NCI-H2227 (cell line): ENCODE measurements around the gene CD83.
A peak's percentile ranks its signal among the peaks of the same experiment; 100 is the strongest.
"Not testable (repeated sequence)": the region's sequence is repeated elsewhere in the genome, so short reads cannot be mapped to it uniquely, and the experiment has no call there.

ENCODE experiments used
- DNase-seq: peaks from one replicate; lab custom pipeline; 2025; ENCODE audit not compliant: unreplicated experiment; lab: John Stamatoyannopoulos, UW

Gene CD83

DNA sequence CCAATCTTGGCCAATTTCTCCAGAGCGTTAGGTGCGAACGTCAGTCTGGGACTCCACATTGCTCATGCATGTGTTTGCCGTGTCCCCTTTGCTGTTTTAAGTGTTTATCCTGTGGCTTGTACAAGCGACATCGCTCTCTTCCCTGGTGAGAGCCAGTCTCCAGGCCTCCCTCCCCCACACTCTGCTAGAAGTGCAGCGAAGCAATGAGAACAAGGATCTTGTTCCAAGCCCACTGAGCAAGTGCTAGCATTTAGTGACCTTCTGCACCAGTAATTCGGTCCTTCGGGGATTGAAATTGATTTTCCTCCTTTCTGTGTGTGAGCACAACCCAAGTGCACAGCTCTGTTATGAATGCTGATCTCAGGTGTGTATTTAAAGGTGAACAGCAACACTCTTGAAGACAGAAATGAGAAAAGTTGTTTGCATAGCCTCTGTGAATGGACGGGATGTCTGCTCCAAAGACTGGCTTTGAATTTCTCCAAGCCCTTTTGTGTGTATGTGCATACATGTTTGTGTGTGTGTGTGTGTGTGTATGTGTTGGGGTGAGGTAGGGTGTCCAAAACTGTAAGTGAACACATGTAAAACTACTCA lies 29.0 kb downstream of the CD83 start:
- DNase-seq: peak; percentile 73

DNA sequence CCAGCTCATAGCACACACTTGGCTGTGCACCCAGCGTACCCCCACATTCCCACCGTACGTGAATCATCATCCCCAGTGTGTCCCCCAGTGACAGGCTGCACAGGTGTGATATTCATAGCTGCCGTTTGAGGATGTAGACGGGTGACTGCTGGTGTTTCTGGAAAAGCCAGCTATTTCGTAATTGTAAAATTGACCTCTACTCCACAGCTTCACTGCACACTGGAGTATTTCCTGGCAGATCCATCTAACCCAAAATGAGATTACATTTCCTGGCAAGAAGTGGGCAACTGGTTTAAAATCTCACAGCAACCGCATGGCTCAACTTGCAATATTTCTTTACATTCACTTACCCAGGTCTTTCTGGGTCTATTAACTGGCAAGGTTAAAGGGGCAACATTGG lies 30.3 kb downstream of the CD83 start:
- no peak for DNase-seq

DNA sequence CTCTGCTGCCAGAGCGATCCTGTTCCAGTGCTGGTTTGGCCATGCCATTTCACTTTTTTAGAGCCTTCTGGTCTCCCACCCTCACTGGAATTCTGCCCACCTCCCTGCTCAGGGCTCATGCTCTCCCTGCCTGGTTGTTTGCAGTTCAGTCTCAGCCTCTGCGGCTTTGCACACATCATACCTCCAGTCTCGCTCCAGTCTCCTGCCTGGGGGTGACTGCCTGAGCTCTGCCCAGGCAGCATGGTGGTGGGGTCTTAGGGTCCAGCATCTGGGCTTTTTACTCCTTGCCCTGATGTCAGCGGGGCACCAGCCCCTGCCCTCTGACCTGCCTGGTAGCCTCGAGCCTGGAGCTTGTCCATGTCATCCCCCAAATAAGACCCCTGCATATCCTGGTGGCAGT lies 30.9 kb downstream of the CD83 start:
- DNase-seq: no peak

DNA sequence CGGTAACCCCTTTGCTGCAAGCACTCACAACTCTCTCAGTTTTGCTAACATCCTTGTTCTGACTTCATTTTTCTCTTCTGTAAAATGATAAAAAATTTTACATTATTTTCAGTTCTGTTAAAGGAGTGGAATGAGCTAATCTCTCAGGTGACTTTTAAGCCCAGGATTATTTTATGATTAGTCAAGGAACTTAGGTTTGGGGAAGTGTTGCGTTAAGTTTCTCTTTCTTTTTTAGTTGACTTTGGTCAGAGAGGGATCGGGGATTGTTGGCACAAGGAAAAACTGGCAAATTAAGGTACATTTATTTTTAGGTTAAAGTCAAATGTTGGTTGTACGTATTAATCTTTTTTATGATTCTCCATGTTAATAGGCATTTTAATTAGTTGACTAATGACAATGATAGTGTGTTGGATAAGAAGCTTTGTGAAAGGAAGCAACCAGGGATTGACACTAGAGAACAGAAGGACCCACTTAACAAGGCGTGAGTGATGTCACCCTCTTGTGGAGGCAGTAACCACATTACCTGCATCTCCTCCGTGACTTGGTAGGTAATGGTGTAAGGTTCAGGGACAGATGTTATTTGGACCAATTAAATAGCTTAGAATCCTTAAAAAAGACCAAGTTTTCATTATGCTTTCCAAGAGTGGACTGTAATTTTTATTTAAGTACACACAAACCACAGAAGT lies 31.6 kb downstream of the CD83 start:
- DNase-seq: no peak

DNA sequence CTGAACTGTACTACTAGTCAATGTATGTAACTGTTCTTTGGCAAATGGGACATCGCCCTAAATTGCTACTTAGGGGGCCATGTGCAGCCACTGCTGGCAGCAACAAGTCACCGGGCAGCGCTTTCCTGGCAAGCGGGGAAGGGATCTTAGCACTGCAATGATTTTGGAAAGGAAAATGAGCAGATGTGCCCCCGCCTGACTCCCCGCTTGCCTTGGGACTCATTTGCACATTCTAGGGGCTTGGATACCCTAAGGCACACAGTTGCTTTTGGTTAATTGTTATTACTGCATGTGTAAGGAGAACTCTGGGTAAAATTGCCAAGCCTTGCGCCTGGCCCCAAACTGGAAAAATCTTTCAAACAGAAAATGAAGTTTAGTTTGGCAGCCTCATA lies 32.2 kb downstream of the CD83 start:
- no peak for DNase-seq

DNA sequence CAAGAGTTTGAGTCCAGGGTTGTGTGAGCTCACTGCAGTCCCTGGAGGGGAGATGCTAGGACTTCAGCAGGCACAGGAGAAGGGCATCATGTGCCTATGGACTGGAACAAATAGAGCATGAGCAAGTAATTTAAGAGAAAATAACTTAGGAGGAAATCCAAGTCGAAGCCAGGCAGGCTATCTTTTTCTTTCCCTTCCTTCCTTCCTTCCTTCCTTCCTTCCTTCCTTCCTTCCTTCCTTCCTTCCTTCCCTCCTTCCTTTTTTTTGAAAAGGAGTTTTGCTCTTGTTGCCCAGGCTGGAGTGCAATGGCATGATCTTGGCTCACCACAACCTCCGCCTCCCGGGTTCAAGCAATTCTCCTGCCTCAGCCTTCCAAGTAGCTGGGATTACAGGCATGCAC lies 33.7 kb downstream of the CD83 start:
- not testable (repeated sequence) for DNase-seq

DNA sequence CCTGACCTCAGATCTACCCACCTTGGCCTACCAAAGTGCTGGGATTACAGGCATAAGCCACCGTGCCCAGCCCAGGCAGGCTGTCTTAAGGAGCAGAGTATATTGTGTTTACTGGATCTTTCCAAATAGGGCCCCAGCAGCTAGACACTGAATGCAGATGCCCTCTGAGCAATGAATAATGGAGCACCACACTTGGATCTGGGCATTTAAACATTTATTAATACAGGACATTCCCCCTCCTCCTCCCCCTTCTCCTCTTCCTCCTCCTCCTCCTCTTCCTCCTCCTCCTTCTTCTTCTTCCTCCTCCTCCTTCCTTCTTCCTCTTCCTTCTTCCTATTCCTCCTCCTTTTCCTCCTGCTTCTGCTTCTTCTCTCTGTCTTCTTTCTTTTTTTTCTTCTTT lies 34.2 kb downstream of the CD83 start:
- DNase-seq: no peak

DNA sequence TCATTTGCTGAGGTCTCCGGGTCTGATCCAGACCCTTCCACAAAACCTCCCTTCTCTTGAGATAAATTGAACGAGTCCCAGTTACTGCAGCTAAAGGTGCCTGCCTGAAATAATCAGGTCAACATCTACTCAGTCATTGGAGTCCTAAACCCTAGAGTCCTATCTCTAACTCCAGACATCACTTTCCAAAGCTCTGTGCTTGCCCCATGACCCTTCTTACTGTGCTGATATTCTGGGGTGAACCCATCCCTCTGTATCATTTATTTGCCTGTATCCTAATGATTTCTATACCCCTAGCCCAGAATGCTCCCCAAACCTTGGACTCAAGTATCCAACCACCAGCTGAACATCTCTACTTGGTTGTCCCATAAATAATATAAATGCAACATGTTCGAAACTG lies 35.7 kb downstream of the CD83 start:
- DNase-seq: no peak

DNA sequence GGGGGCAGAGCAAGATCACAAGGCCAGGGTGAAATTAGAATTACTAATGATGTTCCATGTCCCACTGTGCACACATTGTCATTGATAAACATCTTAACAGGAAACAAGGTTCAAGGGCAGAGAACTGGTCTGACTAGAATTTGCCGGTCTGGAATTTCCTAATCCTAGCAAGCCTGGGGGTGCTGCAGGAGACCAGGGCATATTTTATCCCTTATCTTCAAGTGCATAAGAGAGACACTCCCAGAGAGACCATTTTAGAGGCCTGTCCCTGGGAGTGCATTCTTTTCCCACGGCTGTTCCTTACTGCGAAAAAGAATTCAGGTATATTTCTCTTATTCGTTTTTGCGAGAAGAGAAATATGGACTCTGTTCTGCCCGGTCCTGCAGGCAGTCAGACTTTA lies 41.5 kb downstream of the CD83 start:
- DNase-seq: no peak

DNA sequence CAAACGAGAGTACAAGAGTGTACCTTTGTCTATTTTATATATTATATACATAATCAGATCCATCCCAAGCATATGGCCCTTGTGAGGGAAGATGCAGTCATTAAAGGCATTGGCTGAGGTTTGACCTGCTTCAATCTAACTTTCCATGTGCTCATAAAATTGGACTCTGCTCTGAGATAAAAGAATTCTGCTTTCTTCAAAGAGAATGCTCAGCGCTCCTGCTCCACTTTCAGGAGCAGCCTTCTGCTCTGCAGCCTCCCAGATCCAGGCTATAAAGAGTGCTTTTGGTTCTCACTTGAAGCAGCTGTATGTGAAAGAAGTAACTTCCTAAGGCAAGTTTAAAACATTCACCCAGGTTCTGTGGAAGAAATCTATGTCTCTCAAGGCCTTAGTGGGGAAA lies 45.3 kb downstream of the CD83 start:
- DNase-seq: no peak

DNA sequence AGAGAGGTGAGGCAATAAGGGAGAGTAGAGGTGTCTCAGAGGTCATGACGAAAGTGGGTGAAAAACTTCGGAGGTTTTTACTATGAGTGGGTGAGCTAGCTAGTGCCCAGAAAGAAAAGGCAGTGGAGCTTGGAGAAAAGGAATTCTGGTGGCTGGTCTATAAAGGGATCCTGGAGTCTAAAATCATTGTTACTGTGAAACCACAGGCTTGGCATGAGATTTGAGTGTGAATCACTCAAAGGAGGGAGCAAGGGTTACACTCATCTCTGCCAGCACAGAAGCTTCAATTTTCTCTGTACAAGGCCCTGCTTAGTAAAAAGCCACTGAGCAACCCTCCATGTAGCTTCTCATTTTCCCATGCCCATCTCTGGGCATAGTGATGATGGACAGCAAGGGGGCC lies 47.5 kb downstream of the CD83 start:
- no peak for DNase-seq

DNA sequence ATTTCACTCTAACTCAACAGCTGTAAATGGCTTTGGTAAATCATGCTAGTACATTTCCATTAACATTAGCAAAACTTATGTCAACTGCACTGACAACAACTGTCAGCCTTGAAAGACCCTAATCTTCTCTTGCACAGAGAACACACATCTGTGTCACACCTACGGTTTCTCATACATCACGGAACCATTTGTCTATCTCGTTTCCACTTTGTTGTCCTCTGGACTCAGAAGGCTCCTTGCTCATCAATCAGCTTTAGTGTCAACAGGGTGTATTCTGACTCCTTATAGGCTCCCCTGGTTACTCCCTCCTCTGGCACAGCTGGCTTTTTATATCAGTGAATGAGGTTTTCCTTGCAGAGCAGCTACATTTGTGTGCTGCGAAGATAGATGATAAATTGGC lies 49.3 kb downstream of the CD83 start:
- no peak for DNase-seq

DNA sequence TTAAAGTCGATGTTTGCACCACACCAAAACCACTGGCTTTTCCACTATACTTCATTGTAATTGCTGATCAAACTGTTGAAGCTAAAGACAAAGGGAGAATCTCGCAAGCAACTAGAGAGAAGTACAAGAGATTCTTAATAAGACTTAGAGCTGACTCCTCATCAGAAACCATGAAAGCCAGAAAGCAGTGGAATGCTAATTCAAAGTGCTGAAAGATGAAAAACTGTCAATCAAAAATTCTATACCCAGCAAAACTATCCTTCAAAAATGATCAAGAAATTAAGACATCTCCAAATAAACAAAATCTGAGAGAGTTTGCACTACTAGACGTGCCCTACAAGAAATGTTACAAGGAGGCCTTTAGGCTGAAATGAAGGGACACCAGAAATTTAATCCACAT lies 52.6 kb downstream of the CD83 start:
- DNase-seq: no peak

DNA sequence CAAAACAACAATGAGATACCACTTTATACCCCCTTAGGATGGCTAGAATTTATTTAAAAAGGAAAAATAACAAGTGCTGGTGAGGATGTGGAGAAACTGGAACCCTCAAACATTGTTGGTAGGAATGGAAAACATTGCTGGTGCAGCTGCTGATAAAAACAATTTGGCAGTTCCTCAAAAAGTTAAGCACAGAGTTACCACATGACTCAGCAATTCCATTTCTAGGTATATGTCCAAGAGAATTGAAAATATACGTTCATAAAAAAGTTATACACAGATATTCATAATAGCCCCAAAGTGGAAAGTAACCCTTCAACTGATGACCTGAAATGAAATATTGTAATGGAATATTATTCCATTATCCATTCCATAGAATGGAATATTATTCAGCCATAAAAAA lies 55.0 kb downstream of the CD83 start:
- DNase-seq: no peak

DNA sequence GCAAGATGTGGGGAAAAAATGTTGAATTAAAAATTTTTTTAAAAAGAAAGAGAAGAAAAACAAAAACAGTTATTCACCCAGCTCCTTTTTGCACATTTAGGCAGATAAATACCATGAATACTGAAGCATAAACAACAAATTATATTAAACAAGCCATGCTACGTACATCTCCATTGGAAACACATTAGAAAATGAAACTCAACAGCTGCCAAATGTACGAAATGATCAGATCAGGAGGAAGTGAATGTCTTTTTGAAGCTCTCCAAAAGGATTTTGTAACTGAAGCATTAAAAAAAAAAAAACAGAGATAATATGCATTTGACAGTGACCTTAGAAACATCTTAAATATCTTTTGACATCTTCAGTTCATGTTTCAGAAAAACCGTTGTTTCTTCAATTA lies 56.7 kb downstream of the CD83 start:
- no peak for DNase-seq

DNA sequence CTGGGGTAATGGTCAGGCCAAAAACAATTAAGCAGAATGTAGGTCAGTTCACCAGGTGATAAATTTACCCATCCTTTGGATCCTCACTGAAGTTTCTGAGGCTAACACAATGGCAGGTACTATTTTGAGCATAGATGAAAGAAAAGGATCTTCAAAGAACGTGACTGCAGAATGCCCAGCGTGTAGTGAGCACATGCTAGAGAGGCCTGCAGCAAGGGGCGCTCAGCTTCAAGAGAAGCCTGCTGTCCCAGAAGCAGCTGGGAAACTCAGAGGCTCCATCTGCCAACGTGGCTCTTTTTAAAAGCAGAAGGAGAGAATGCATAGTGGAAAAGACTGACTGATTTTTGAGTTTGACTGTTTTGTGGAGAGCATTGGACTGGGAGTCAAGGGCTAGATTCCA lies 57.4 kb downstream of the CD83 start:
- no peak for DNase-seq

DNA sequence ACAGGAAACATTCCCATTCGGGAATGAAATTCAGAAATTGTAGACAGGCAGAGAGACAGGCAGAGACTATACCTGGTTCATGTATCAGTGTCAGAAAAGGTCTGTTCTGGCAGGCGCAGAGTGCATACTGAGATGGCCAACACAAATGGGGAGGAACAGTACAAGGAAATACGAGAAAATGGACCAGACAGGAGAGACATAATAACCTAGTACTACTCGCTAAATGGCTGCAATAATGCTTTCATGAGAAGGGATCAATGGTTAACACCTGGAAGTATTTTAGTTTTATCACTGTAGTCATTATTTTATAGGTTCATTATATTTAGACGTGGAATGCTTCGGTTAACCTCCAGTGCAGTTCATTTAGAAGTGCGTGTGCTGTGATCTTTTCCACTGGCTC lies 58.9 kb downstream of the CD83 start:
- DNase-seq: no peak

DNA sequence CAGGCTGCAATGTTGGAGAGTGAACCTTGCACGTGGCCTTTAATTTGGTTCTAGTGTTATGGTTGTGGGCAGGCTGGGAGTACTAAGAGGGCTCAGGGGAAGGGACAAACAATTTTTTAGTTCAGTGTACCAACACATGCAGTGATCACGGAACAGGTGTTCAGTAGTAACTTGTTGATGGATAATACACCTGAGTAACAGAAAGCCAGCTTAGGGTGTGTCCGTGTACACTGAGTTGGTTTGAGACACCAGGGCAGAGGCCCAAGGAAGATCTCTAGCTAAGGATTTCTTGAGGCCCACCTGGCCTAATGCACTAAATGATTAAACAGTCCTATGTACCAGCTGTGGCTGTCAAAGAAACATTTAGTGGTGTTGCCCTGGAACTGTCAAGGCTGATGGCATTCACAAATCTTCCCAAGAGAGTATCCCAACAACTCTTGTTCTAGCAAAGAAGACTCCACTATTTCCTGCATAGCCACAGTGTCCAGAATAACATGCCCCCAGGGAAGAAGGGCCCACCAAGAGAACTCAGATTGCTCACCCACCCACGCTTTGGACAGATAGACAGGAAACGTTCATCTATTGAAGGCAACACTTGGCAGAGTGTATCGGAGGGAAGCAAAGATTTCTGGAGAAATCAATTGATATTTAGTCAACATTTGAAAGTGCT lies 60.0 kb downstream of the CD83 start:
- DNase-seq: no peak

DNA sequence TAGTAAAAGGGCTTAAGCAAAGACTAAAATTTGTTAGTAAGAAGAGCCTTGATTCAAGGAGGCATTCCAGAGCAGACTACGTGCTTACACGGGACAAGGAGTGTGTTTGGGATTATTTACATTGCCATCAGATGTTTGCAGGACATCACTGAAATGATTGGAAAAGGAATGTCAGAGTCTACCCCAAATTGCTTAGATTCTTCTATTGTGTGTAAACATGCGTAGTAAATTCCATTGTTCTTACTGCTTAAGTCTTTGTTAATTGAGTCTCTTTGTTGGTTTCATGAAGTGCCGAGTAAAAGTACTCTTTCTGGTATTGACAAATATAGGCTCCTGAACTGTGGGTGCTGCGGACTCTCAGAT lies 60.5 kb downstream of the CD83 start:
- DNase-seq: no peak

DNA sequence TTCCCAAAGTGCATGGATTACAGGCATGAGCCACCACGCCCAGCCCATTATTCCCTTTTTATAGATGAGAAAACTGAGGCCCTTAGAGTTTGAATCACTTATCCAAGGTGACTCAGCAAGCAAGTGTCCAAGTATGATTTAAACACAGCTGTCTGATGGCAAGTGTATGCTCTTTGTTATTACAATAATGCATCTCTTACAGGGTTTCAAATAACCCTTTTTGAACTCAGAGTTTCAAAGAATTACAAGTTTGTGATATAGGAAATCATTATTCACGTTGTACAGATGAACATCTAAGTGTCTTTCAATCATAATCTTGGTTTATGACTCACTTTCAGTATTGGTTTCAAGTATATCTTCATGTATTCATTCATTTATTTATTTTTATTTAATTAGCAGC lies 63.0 kb downstream of the CD83 start:
- no peak for DNase-seq

DNA sequence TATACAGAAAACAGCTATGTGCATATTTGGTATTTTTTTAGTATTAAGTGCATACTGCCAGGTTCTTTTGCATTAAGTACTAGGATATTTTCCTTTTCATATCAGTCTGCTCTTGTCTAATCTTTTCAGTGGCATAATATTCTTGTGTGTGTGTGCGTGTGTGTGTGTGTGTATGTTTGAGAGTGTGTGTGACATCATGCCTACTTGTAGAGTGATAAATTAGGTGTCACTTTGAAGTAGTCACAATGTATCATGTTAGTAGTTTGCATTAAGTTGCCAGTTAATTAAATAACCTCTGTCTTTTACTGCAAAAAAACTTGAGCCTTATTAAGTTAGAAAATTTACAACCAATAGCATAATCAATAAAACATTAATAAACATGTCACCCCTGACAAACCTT lies 65.3 kb downstream of the CD83 start:
- no peak for DNase-seq
